K562 (cell line): ENCODE data around the gene CPED1. TPM values are rescaled to one million over a fixed set of nuclear protein-coding genes. Genes with fewer than 3 reads are reported as not detected.

Source experiments
- CBX8 ChIP-seq: fragments of 200-600 bp; sonication (generic); IDR thresholded peaks from 2 replicates; pipeline ENCODE4 v1.6.1; 2012; ENCODE audit warnings: borderline replicate concordance, mixed run types, low read depth, mild to moderate bottlenecking, moderate library complexity, mixed read lengths, low read length, control low read depth, inconsistent platforms; ENCODE audit not compliant: poor library complexity, severe bottlenecking; ENCODE audit errors: extremely low read depth
- CHD4 ChIP-seq: fragments of 200-600 bp; sonication (generic); IDR thresholded peaks from 3 replicates; pipeline ENCODE4 v1.6.1; 2012; ENCODE audit warnings: low read depth, mild to moderate bottlenecking, mixed read lengths, low read length, inconsistent platforms; ENCODE audit not compliant: insufficient read depth, insufficient replicate concordance, poor library complexity, severe bottlenecking
- HCFC1 ChIP-seq: IDR thresholded peaks from 2 replicates; pipeline ENCODE4 v1.6.1; 2012; ENCODE audit warnings: low read depth, low read length, improper control_type of control experiment
- MED1 ChIP-seq: sonication (generic); formaldehyde crosslinking; IDR thresholded peaks from 2 replicates; pipeline ENCODE4 v1.8.1; 2023; ENCODE audit warnings: missing genetic modification reagents, borderline replicate concordance
- MTA3 ChIP-seq: fragments of 450-650 bp; formaldehyde crosslinking; IDR thresholded peaks from 2 replicates; pipeline ENCODE4 v1.6.1; 2017; ENCODE audit warnings: mild to moderate bottlenecking, borderline replicate concordance
- RFX1 ChIP-seq: fragments of 450-650 bp; IDR thresholded peaks from 2 replicates; pipeline ENCODE4 v1.6.1; 2016; ENCODE audit warnings: mild to moderate bottlenecking, moderate library complexity
- RNF2 ChIP-seq: sonication (generic); IDR thresholded peaks from 2 replicates; pipeline ENCODE4 v1.6.1; 2016
- SAFB ChIP-seq: fragments of 200-400 bp; formaldehyde crosslinking; IDR thresholded peaks from 2 replicates; pipeline ENCODE4 v1.6.1; 2017; ENCODE audit warnings: low read depth, low read length, borderline replicate concordance
- SP2 ChIP-seq: IDR thresholded peaks from 2 replicates; pipeline ENCODE4 v1.6.1; 2011; ENCODE audit warnings: mild to moderate bottlenecking, low read depth, low read length, moderate library complexity; ENCODE audit not compliant: poor library complexity, severe bottlenecking; ENCODE audit errors: extremely low read depth
- ZFP36 ChIP-seq: fragments of 150-350 bp; IDR thresholded peaks from 2 replicates; pipeline ENCODE4 v1.6.1; 2018; ENCODE audit warnings: low read length, low read depth; ENCODE audit not compliant: partially characterized antibody
- ZZZ3 ChIP-seq: fragments of 450-650 bp; IDR thresholded peaks from 2 replicates; pipeline ENCODE4 v1.6.1; 2016; ENCODE audit warnings: antibody characterized with exemption, mild to moderate bottlenecking, moderate library complexity
- polyA plus RNA-seq, 8 experiments: library from polyadenylated mRNA; depleted of rRNA in 4 of 8; stranded (reverse) in 5 of 8; unstranded in 3 of 8; fragments of >200 nt; fragmentation: Nextera tagmentation in 2 of 8; fragmentation: Illumina TruSeq in 1 of 8; extraction: Ambion mirVana in 2 of 8; extraction: Trizol in 1 of 8; gene quantifications; 2 replicates each; pipeline versions ENCODE4 v1.2.1 to v1.2.3, GENCODE V29; 2011 to 2014; ENCODE audit warnings: inconsistent platforms in 1 of 8, missing spikeins in 1 of 8
- total RNA-seq, 7 experiments: library from RNA; depleted of rRNA in 6 of 7; stranded (reverse); fragments of >200 nt in 6 of 7; fragmentation: Illumina TruSeq in 2 of 7; extraction: Trizol in 2 of 7; gene quantifications; 2 replicates each; pipeline versions ENCODE4 v1.2.1 to v1.2.3, GENCODE V29; 2011 to 2021; ENCODE audit warnings: low replicate concordance in 1 of 7
- TF ChIP-seq, protein P1 (sequence below): fragments of 450-650 bp; IDR thresholded peaks from 2 replicates; pipeline ENCODE4 v1.6.1; 2017; ENCODE audit warnings: antibody characterized with exemption
- TF ChIP-seq, protein P2 (sequence below): fragments of 450-650 bp; IDR thresholded peaks from 2 replicates; pipeline ENCODE4 v1.6.1; 2018; ENCODE audit warnings: mild to moderate bottlenecking, low read depth; ENCODE audit not compliant: partially characterized antibody
- TF ChIP-seq, protein P3 (sequence below): fragments of 250-450 bp; sonication (Bioruptor Pico); IDR thresholded peaks from 2 replicates; pipeline ENCODE4 v1.4.0; 2020; ENCODE audit warnings: mild to moderate bottlenecking, moderate library complexity
- TF ChIP-seq, protein P4 (sequence below): fragments of 200-800 bp; sonication (Bioruptor generic); IDR thresholded peaks from 2 replicates; pipeline ENCODE4 v1.6.1; 2017; ENCODE audit warnings: missing genetic modification characterization, missing compliant biosample characterization

CPED1 gene
- total and polyA plus RNA-seq, 9 of the 15 experiments (the other 6 are each of a cell fraction or from before 2014, with no cell fraction given), result 195 to 393 (median 290) TPM

DNA sequence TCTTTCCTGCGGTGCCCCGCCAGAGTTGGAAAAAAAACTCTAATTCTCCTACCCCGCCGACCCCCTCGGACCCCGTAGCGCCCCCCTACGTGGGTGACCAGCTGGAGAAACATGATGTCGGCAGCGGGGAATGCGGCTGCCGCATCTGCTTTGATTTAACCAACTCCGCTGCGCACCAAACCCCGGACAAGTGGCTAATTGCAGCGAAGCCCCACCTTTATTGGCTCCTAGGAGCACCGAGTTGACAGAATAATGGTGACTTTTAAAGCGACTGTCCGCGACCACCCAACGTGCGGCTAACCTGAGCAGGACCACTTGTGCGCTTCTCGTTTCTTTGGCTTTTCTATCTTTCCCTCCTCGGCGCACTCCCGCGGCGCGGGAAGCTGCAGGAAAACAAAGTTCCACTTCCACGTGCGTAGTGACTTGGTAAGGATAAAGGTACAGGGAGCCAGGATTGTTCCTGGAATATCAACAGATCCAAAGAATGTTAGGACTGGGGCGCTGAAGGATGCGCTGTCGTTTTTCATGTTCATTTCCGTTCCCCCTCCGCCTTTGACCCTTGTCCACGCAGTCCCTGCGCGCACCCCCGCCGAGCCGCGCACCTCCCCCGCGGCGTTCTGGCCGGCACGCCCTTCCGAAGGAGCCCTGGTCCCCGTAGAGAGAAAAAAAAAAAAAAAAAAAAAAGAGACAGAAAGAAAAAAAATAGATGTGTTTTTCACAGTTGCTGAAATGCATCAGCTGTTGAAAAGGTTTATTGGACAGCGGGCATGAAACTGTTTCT is 341.7 kb downstream of the CPED1 start (continued):
- TF ChIP-seq, protein P1, sequence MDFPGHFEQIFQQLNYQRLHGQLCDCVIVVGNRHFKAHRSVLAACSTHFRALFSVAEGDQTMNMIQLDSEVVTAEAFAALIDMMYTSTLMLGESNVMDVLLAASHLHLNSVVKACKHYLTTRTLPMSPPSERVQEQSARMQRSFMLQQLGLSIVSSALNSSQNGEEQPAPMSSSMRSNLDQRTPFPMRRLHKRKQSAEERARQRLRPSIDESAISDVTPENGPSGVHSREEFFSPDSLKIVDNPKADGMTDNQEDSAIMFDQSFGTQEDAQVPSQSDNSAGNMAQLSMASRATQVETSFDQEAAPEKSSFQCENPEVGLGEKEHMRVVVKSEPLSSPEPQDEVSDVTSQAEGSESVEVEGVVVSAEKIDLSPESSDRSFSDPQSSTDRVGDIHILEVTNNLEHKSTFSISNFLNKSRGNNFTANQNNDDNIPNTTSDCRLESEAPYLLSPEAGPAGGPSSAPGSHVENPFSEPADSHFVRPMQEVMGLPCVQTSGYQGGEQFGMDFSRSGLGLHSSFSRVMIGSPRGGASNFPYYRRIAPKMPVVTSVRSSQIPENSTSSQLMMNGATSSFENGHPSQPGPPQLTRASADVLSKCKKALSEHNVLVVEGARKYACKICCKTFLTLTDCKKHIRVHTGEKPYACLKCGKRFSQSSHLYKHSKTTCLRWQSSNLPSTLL, result no peak
- no peak for TF ChIP-seq RFX1
- no peak for TF ChIP-seq CHD4
- peak; percentile 96 for TF ChIP-seq CBX8
- TF ChIP-seq, protein P2, sequence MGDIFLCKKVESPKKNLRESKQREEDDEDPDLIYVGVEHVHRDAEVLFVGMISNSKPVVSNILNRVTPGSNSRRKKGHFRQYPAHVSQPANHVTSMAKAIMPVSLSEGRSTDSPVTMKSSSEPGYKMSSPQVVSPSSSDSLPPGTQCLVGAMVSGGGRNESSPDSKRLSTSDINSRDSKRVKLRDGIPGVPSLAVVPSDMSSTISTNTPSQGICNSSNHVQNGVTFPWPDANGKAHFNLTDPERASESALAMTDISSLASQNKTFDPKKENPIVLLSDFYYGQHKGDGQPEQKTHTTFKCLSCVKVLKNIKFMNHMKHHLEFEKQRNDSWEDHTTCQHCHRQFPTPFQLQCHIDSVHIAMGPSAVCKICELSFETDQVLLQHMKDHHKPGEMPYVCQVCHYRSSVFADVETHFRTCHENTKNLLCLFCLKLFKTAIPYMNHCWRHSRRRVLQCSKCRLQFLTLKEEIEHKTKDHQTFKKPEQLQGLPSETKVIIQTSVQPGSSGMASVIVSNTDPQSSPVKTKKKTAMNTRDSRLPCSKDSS, result no peak
- TF ChIP-seq MED1 (CRISPR knock-in tag), result no peak
- peak; percentile 57; the same call in 1 of the 2 replicates for TF ChIP-seq RNF2
- peak; percentile 33 for TF ChIP-seq ZFP36
- TF ChIP-seq MTA3, result no peak
- TF ChIP-seq, protein P3, sequence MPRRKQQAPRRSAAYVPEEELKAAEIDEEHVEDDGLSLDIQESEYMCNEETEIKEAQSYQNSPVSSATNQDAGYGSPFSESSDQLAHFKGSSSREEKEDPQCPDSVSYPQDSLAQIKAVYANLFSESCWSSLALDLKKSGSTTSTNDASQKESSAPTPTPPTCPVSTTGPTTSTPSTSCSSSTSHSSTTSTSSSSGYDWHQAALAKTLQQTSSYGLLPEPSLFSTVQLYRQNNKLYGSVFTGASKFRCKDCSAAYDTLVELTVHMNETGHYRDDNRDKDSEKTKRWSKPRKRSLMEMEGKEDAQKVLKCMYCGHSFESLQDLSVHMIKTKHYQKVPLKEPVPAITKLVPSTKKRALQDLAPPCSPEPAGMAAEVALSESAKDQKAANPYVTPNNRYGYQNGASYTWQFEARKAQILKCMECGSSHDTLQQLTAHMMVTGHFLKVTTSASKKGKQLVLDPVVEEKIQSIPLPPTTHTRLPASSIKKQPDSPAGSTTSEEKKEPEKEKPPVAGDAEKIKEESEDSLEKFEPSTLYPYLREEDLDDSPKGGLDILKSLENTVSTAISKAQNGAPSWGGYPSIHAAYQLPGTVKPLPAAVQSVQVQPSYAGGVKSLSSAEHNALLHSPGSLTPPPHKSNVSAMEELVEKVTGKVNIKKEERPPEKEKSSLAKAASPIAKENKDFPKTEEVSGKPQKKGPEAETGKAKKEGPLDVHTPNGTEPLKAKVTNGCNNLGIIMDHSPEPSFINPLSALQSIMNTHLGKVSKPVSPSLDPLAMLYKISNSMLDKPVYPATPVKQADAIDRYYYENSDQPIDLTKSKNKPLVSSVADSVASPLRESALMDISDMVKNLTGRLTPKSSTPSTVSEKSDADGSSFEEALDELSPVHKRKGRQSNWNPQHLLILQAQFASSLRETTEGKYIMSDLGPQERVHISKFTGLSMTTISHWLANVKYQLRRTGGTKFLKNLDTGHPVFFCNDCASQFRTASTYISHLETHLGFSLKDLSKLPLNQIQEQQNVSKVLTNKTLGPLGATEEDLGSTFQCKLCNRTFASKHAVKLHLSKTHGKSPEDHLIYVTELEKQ (CRISPR knock-in tag), result no peak
- TF ChIP-seq SAFB, result peak; percentile 10; the same call in 1 of the 2 replicates
- TF ChIP-seq SP2, result no peak
- TF ChIP-seq HCFC1, result no peak
- TF ChIP-seq, protein P4, sequence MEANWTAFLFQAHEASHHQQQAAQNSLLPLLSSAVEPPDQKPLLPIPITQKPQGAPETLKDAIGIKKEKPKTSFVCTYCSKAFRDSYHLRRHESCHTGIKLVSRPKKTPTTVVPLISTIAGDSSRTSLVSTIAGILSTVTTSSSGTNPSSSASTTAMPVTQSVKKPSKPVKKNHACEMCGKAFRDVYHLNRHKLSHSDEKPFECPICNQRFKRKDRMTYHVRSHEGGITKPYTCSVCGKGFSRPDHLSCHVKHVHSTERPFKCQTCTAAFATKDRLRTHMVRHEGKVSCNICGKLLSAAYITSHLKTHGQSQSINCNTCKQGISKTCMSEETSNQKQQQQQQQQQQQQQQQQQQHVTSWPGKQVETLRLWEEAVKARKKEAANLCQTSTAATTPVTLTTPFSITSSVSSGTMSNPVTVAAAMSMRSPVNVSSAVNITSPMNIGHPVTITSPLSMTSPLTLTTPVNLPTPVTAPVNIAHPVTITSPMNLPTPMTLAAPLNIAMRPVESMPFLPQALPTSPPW, result peak; percentile 53
- TF ChIP-seq ZZZ3, result no peak
